Epithelial cell of esophagus (primary cell): ENCODE results near the gene SPIRE2.

Source experiments
- DNase-seq: peaks from one replicate; pipeline ENCODE4 v3.0.0; 2010; ENCODE audit warnings: low read depth
- H3K4me3 ChIP-seq: 2 replicates; pipeline ENCODE4 v1.5.1; 2011; ENCODE audit warnings: mild to moderate bottlenecking, low read length, control low read depth
- CTCF ChIP-seq: IDR thresholded peaks from 2 replicates; pipeline ENCODE4 v1.5.1; 2011; ENCODE audit warnings: low read depth, mild to moderate bottlenecking, low read length, control low read depth, inconsistent platforms; ENCODE audit not compliant: insufficient read depth; ENCODE audit errors: missing control alignments

The SPIRE2 gene

GRCh38 chr16:89917773-89918452, 89.6 kb downstream of the SPIRE2 start:
- H3K4me3 ChIP-seq = no peak overlapping the region
- TF ChIP-seq CTCF = no peak
- DNase-seq = peak; percentile 86

GRCh38 chr16:89918453-89919347, 90.4 kb downstream of the SPIRE2 start, which contains the start of gene MC1R:
Gene MC1R, plus strand, starts transcription at chr16:89918862. Its CDS starts 397 bp downstream, at chr16:89919259.
- DNase-seq = no peak
- peak; percentile 10 for TF ChIP-seq CTCF
- H3K4me3 ChIP-seq = no peak within 1 kb of the TSS

- TF ChIP-seq CTCF = no peak
- H3K4me3 ChIP-seq = no peak overlapping the region
- DNase-seq = no peak
Observed at GRCh38 chr16:89919535-89920406, 91.5 kb downstream of the SPIRE2 start.

- H3K4me3 ChIP-seq = no peak overlapping the region
- no peak for TF ChIP-seq CTCF
- DNase-seq = no peak
Observed at GRCh38 chr16:89920723-89921122, 92.4 kb downstream of the SPIRE2 start.
